K562 (cell line): ENCODE measurements around the gene TECPR1. TPM values are rescaled to one million over a fixed set of nuclear protein-coding genes. Genes with fewer than 3 reads are reported as not detected.

Source experiments
- ATF3 ChIP-seq, 2 experiments: fragments of 450-650 bp in 1 of 2; sonication (generic) in 1 of 2; formaldehyde crosslinking in 1 of 2; IDR thresholded peaks in 1 of 2; conservative IDR thresholded peaks in 1 of 2; 2 replicates each; pipeline versions ENCODE4 v1.6.1 to v1.8.1; 2016 to 2023; ENCODE audit warnings: mild to moderate bottlenecking in 2 of 2, moderate library complexity in 2 of 2, inconsistent platforms in 1 of 2, missing genetic modification reagents in 1 of 2
- BHLHE40 ChIP-seq: IDR thresholded peaks from 2 replicates; pipeline ENCODE4 v1.6.1; 2011; ENCODE audit warnings: low read length, improper control_type of control experiment
- BMI1 ChIP-seq: fragments of 150-350 bp; IDR thresholded peaks from 2 replicates; pipeline ENCODE4 v1.6.1; 2014; ENCODE audit warnings: low read length
- CBFA2T3 ChIP-seq: fragments of 450-650 bp; IDR thresholded peaks from 2 replicates; pipeline ENCODE4 v1.6.1; 2017
- CBFB ChIP-seq: sonication (generic); formaldehyde crosslinking; IDR thresholded peaks from 2 replicates; pipeline ENCODE4 v1.4.0; 2020; ENCODE audit warnings: mild to moderate bottlenecking, missing genetic modification reagents
- CBX8 ChIP-seq: fragments of 200-600 bp; sonication (generic); IDR thresholded peaks from 2 replicates; pipeline ENCODE4 v1.6.1; 2012; ENCODE audit warnings: borderline replicate concordance, mixed run types, low read depth, mild to moderate bottlenecking, moderate library complexity, mixed read lengths, low read length, control low read depth, inconsistent platforms; ENCODE audit not compliant: poor library complexity, severe bottlenecking; ENCODE audit errors: extremely low read depth
- ELK3 ChIP-seq: fragments of 450-650 bp; formaldehyde crosslinking; IDR thresholded peaks from 2 replicates; pipeline ENCODE4 v1.4.0; 2020; ENCODE audit warnings: mild to moderate bottlenecking
- FOXM1 ChIP-seq, 2 experiments: fragments of 450-650 bp in 1 of 2; sonication (generic) in 1 of 2; formaldehyde crosslinking in 1 of 2; IDR thresholded peaks; 2 replicates each; pipeline versions ENCODE4 v1.6.1 to v1.9.0; 2017 to 2022; ENCODE audit warnings: low read depth in 2 of 2, mild to moderate bottlenecking in 2 of 2, missing genetic modification reagents in 1 of 2, moderate library complexity in 1 of 2
- HDAC3 ChIP-seq: fragments of 450-650 bp; IDR thresholded peaks from 2 replicates; pipeline ENCODE4 v1.6.1; 2018; ENCODE audit warnings: borderline replicate concordance, mild to moderate bottlenecking, moderate library complexity; ENCODE audit not compliant: partially characterized antibody
- HLTF ChIP-seq: fragments of 450-650 bp; IDR thresholded peaks from 2 replicates; pipeline ENCODE4 v1.6.1; 2016
- JUND ChIP-seq, 2 experiments: IDR thresholded peaks; 2 replicates in 1 of 2; 3 replicates in 1 of 2; pipeline ENCODE4 v1.6.1; 2011; ENCODE audit warnings: borderline replicate concordance in 2 of 2, low read depth in 2 of 2, low read length in 2 of 2, improper control_type of control experiment in 1 of 2, missing biosample characterization in 1 of 2, missing genetic modification characterization in 1 of 2, missing genetic modification reagents in 1 of 2
- MTA1 ChIP-seq: fragments of 450-650 bp; IDR thresholded peaks from 2 replicates; pipeline ENCODE4 v1.6.1; 2017; ENCODE audit warnings: borderline replicate concordance
- NCOR1 ChIP-seq: fragments of 450-650 bp; IDR thresholded peaks from 2 replicates; pipeline ENCODE4 v1.6.1; 2016; ENCODE audit warnings: mild to moderate bottlenecking, moderate library complexity
- PBX2 ChIP-seq, 2 experiments: IDR thresholded peaks in 1 of 2; conservative IDR thresholded peaks in 1 of 2; 2 replicates each; pipeline ENCODE4 v1.6.1; 2016; ENCODE audit warnings: low read depth in 2 of 2, mild to moderate bottlenecking in 1 of 2, missing compliant biosample characterization in 1 of 2, missing genetic modification characterization in 1 of 2, moderate library complexity in 1 of 2
- PHTF2 ChIP-seq: fragments of 250-450 bp; sonication (Bioruptor Pico); IDR thresholded peaks from 2 replicates; pipeline ENCODE4 v1.5.0; 2021; ENCODE audit warnings: mild to moderate bottlenecking
- POLR2G ChIP-seq: fragments of 200-400 bp; formaldehyde crosslinking; IDR thresholded peaks from 2 replicates; pipeline ENCODE4 v1.6.1; 2017; ENCODE audit warnings: low read depth, mild to moderate bottlenecking, antibody characterized with exemption, low read length, moderate library complexity
- RFX7 ChIP-seq: fragments of 250-450 bp; sonication (Bioruptor Pico); IDR thresholded peaks from 2 replicates; pipeline ENCODE4 v1.5.1; 2021; ENCODE audit warnings: mild to moderate bottlenecking
- SNAPC5 ChIP-seq: fragments of 250-450 bp; sonication (Bioruptor Pico); IDR thresholded peaks from 2 replicates; pipeline ENCODE4 v1.8.0; 2021; ENCODE audit warnings: moderate library complexity, mild to moderate bottlenecking, inconsistent platforms
- STAT5B ChIP-seq: fragments of 250-450 bp; sonication (Bioruptor Pico); IDR thresholded peaks from 2 replicates; pipeline ENCODE4 v1.8.0; 2021; ENCODE audit warnings: mild to moderate bottlenecking, inconsistent platforms
- ZBTB7A ChIP-seq: IDR thresholded peaks from 2 replicates; pipeline ENCODE4 v1.6.1; 2011; ENCODE audit warnings: low read depth, mild to moderate bottlenecking, low read length, moderate library complexity, borderline replicate concordance; ENCODE audit not compliant: control insufficient read depth
- polyA plus RNA-seq, 8 experiments: library from polyadenylated mRNA; depleted of rRNA in 4 of 8; stranded (reverse) in 5 of 8; unstranded in 3 of 8; fragments of >200 nt; fragmentation: Nextera tagmentation in 2 of 8; fragmentation: Illumina TruSeq in 1 of 8; extraction: Ambion mirVana in 2 of 8; extraction: Trizol in 1 of 8; gene quantifications; 2 replicates each; pipeline versions ENCODE4 v1.2.1 to v1.2.3, GENCODE V29; 2011 to 2014; ENCODE audit warnings: inconsistent platforms in 1 of 8, missing spikeins in 1 of 8
- total RNA-seq, 7 experiments: library from RNA; depleted of rRNA in 6 of 7; stranded (reverse); fragments of >200 nt in 6 of 7; fragmentation: Illumina TruSeq in 2 of 7; extraction: Trizol in 2 of 7; gene quantifications; 2 replicates each; pipeline versions ENCODE4 v1.2.1 to v1.2.3, GENCODE V29; 2011 to 2021; ENCODE audit warnings: low replicate concordance in 1 of 7

The TECPR1 gene
- total and polyA plus RNA-seq, 9 of the 15 experiments (the other 6 are each of a cell fraction or from before 2014, with no cell fraction given): 0.17 to 15.0 (median 2.2) TPM

GRCh38 chr7:98211676-98212531 lies 40.1 kb downstream of the TECPR1 start (continued):
- TF ChIP-seq SNAPC5 (CRISPR knock-in tag) (no peak), NCOR1 (no peak), PHTF2 (CRISPR knock-in tag) (no peak), MTA1 (no peak), CBX8 (no peak), BMI1 (no peak), CBFB (CRISPR knock-in tag) (no peak), POLR2G (peak; percentile 43; the same call in 1 of the 2 replicates), HLTF (no peak), JUND (IDR thresholded peaks at IDR 0.05; ENCODE audit: borderline replicate concordance, low read depth, low read length) (peak; percentile 45; the same call in 1 of the 2 replicates), JUND (tag; IDR thresholded peaks at IDR 0.05; ENCODE audit: borderline replicate concordance, low read depth, low read length) (no peak), RFX7 (CRISPR knock-in tag) (no peak), HDAC3 (no peak), CBFA2T3 (0 out of 2 replicates have a peak, but pooled peaks have one; percentile 7), ELK3 (CRISPR knock-in tag) (no peak), STAT5B (no peak), BHLHE40 (peak; percentile 30), FOXM1 (IDR thresholded peaks at IDR 0.05; ENCODE audit: low read depth) (no peak), FOXM1 (CRISPR knock-in tag; IDR thresholded peaks at IDR 0.05; ENCODE audit: low read depth) (no peak), PBX2 (CRISPR knock-in tag; IDR thresholded peaks at IDR 0.05; ENCODE audit: low read depth) (no peak), PBX2 (tag; conservative IDR thresholded peaks at IDR 0.05; ENCODE audit: low read depth) (no peak), ZBTB7A (peak; percentile 31; the same call in 1 of the 2 replicates), ATF3 (IDR thresholded peaks at IDR 0.05) (peak; percentile 75), ATF3 (CRISPR knock-in tag; conservative IDR thresholded peaks at IDR 0.05) (no peak)
